Measurements from ENCODE around the gene AFF4. TPM values are rescaled to one million over a fixed set of nuclear protein-coding genes. Genes with fewer than 3 reads are reported as not detected.

The AFF4 gene
- total and polyA plus RNA-seq, 9 of the 15 experiments (the other 6 are each of a cell fraction or from before 2014, with no cell fraction given): 1.7 to 25.8 (median 17.9) TPM

DNA sequence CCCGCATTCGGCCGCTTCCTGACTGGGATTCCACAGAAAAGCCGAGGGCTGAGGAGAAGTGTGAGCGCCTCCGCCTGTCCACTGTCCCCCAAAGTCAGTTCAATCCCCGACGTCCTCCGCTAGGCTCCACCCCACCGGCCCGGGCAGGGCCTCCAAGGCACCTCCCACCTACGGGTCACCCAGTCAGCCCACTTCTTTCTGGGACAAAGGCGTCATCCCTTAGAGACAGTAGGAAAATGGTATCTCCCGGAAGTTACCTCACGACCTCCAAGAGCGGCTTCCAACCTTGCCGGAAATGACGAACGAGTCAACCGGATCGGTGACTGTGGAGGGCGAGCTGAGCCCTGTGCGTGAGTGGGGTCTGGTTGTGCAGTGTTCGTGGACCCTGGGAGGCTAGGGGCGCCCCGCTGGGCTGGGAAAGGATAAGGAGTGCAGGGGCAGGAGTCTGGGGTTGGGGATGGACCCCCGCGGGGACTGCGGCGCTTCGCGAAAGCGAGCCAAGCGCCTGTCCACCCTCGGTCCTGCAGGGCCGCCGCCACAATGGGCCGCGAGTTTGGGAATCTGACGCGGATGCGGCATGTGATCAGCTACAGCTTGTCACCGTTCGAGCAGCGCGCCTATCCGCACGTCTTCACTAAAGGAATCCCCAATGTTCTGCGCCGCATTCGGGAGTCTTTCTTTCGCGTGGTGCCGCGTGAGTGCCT is 96.9 kb downstream of the AFF4 start, which contains the start of the genes GDF9 and UQCRQ (continued):
- TF ChIP-seq NR2C2 (CRISPR knock-in tag; IDR thresholded peaks at IDR 0.05) (peak; percentile 80), NR2C2 (tag; IDR thresholded peaks at IDR 0.05) (peak; percentile 97), NCOR1 (IDR thresholded peaks at IDR 0.05) (no peak), LCOR (CRISPR knock-in tag; IDR thresholded peaks at IDR 0.05) (peak; percentile 95), ZNF282 (CRISPR knock-in tag; IDR thresholded peaks at IDR 0.05) (0 out of 2 replicates have a peak, but pooled peaks have one; percentile 38), FOXK2 (conservative IDR thresholded peaks at IDR 0.05 in 1 of 2, IDR thresholded peaks at IDR 0.05 in 1 of 2; ENCODE audit: low read depth in 2 of 2) (peak; percentile 52 to 99; a peak in 3 of 4 replicates), ETS1 (conservative IDR thresholded peaks at IDR 0.05; ENCODE audit: control insufficient read depth, low read depth, low read length) (0 out of 2 replicates have a peak, but pooled peaks have one; percentile 36), CTBP1 (IDR thresholded peaks at IDR 0.05; ENCODE audit: borderline replicate concordance) (peak; percentile 55), ZBTB7A (IDR thresholded peaks at IDR 0.05; ENCODE audit: borderline replicate concordance, control insufficient read depth, low read depth, low read length) (peak; percentile 13; the same call in 1 of the 2 replicates), ZBTB1 (CRISPR knock-in tag; IDR thresholded peaks at IDR 0.05; ENCODE audit: borderline replicate concordance, low read depth) (peak; percentile 28; the same call in 1 of the 2 replicates), ZNF583 (CRISPR knock-in tag; IDR thresholded peaks at IDR 0.05) (no peak), MGA (IDR thresholded peaks at IDR 0.05) (peak; percentile 52; the same call in 1 of the 2 replicates)
- TF ChIP-seq, protein P1, sequence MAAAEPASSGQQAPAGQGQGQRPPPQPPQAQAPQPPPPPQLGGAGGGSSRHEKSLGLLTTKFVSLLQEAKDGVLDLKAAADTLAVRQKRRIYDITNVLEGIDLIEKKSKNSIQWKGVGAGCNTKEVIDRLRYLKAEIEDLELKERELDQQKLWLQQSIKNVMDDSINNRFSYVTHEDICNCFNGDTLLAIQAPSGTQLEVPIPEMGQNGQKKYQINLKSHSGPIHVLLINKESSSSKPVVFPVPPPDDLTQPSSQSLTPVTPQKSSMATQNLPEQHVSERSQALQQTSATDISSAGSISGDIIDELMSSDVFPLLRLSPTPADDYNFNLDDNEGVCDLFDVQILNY (CRISPR knock-in tag; IDR thresholded peaks at IDR 0.05): peak; percentile 95

Data from K562 (cell line).